PC-9 (cell line): ENCODE data around the gene CPXM2.

Source experiments
- CTCF ChIP-seq: fragments of 200-600 bp; sonication (generic); conservative IDR thresholded peaks from 2 replicates; pipeline ENCODE4 v1.6.1; 2017; ENCODE audit warnings: mixed run types, antibody characterized with exemption, mild to moderate bottlenecking, moderate library complexity
- EZH2 ChIP-seq: fragments of 200-600 bp; sonication (generic); IDR thresholded peaks from 2 replicates; pipeline ENCODE4 v1.8.0; 2017; ENCODE audit warnings: antibody characterized with exemption, low read depth

- no peak for TF ChIP-seq EZH2
- TF ChIP-seq CTCF = no peak
These were observed 148.0 kb downstream of the CPXM2 start for GRCh38 chr10:123743441-123744223.
